ENCODE results near the gene HYDIN.

HYDIN gene

DNA sequence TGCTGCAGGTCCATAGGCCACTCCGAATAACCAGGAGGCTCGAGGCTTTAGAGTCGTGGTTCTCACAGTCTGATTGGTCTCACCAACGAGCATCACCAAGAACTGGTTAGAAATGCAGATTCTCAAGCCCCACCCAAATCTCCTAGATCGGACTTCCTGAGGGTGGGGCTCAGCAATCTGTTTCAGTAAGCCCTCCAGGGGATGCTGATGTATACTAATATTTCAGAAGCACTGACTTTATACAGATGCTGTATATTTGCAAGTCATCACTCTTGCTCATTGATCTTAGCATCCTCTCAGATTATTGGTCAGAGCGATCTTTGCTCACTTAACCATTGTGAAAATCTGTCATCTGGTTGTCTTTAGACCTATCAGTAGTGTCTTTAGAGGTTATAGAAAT, 425.1 kb downstream of the HYDIN start:
- H3K4me1 ChIP-seq (ENCODE audit: control insufficient read depth, insufficient read depth, low read length) = no peaks in the 10 kb centered on the region
- H3K9ac ChIP-seq (ENCODE audit: low read depth, low read length) = no peak overlapping the region
- H3K4me3 ChIP-seq (ENCODE audit: low read depth, low read length) = no peak overlapping the region
- no peaks in the 10 kb centered on the region for H3K36me3 ChIP-seq (ENCODE audit: control insufficient read depth, insufficient read depth, low read length)
- H3K27me3 ChIP-seq (ENCODE audit: control insufficient read depth, insufficient read depth, low read length) = peaks cover 41% of the 10 kb centered on the region
- H3K9me3 ChIP-seq (ENCODE audit: control insufficient read depth, insufficient read depth, low read length) = no peaks in the 10 kb centered on the region

DNA sequence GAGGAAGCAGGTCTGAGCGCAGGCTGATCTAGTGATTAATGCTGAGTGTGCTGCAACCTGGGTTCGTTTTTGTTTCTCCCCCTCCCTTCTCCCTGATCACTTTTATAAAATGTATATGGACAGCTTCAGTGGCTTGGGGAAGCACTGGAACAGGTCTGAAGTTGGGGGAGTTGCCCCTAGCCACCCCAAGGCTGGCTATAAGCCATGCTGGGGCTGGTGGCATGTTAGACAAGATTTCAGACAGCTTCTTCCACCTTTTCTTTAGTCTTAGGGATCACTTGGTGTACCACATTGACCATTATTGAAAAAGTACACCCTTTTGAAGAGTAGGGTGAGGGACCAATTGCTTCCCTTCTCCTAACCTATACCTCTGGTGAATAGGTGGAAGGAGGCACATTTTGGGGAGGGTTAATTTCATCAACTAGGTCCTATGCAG, 425.8 kb downstream of the HYDIN start:
- Histone ChIP-seq H3K4me1 (ENCODE audit: control insufficient read depth, insufficient read depth, low read length) (no peaks in the 10 kb centered on the region), H3K9ac (ENCODE audit: low read depth, low read length) (no peak overlapping the region), H3K27me3 (ENCODE audit: control insufficient read depth, insufficient read depth, low read length) (peaks cover 38% of the 10 kb centered on the region), H3K9me3 (ENCODE audit: control insufficient read depth, insufficient read depth, low read length) (no peaks in the 10 kb centered on the region), H3K36me3 (ENCODE audit: control insufficient read depth, insufficient read depth, low read length) (no peaks in the 10 kb centered on the region), H3K4me3 (ENCODE audit: low read depth, low read length) (no peak overlapping the region)

DNA sequence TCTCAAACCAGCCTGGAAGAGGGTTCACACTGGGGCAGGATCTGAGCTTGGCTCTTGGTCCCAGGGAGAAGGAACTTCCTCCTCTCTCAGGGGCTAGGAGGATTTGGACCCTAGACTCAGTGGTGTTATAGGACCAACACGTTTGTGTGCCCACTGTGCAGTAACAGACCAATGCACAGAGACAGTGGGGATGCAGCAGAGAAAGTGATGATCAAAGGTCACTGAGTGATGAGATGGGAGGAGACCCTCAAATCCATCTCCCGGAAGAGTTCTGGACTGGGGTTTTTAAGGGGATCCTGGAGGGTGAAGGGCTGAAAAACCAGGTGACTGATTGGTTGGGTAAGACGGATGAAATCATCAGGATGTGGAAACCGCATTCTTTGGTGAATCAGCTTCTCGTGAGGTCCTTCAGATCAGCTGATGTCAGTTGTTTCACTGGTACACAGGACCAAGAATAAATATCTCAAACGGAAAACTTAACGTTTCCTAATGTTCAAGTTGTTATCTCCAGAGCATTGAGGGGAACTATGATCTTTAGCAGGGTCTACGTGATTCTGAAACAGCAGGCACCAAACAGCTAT, 426.3 kb downstream of the HYDIN start:
- H3K27me3 ChIP-seq (ENCODE audit: control insufficient read depth, insufficient read depth, low read length) = peaks cover 34% of the 10 kb centered on the region
- no peak overlapping the region for H3K9ac ChIP-seq (ENCODE audit: low read depth, low read length)
- H3K9me3 ChIP-seq (ENCODE audit: control insufficient read depth, insufficient read depth, low read length) = no peaks in the 10 kb centered on the region
- H3K36me3 ChIP-seq (ENCODE audit: control insufficient read depth, insufficient read depth, low read length) = no peaks in the 10 kb centered on the region
- no peak overlapping the region for H3K4me3 ChIP-seq (ENCODE audit: low read depth, low read length)
- H3K4me1 ChIP-seq (ENCODE audit: control insufficient read depth, insufficient read depth, low read length) = no peaks in the 10 kb centered on the region

DNA sequence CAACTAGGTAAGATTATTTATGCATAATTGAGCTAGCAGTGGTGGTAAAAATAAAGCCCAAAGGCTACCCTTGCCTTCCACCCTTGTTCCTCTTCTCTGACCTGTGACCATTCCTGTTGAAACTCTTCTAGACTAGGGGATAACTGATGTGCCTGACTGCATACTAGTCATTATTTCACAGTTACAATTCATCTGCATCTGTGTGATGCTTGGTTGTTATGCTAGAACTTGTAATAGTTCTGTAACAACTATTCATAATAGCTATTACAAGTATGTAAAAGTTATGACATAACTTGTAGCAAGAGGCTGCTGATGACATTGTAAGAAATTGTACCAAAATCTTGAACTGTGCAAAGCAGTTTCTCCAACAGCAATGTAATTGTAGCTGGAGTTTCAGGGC, 427.2 kb downstream of the HYDIN start:
- peaks cover 29% of the 10 kb centered on the region for H3K27me3 ChIP-seq (ENCODE audit: control insufficient read depth, insufficient read depth, low read length)
- H3K9ac ChIP-seq (ENCODE audit: low read depth, low read length) = no peak overlapping the region
- no peaks in the 10 kb centered on the region for H3K4me1 ChIP-seq (ENCODE audit: control insufficient read depth, insufficient read depth, low read length)
- H3K9me3 ChIP-seq (ENCODE audit: control insufficient read depth, insufficient read depth, low read length) = no peaks in the 10 kb centered on the region
- no peaks in the 10 kb centered on the region for H3K36me3 ChIP-seq (ENCODE audit: control insufficient read depth, insufficient read depth, low read length)
- H3K4me3 ChIP-seq (ENCODE audit: low read depth, low read length) = no peak overlapping the region

DNA sequence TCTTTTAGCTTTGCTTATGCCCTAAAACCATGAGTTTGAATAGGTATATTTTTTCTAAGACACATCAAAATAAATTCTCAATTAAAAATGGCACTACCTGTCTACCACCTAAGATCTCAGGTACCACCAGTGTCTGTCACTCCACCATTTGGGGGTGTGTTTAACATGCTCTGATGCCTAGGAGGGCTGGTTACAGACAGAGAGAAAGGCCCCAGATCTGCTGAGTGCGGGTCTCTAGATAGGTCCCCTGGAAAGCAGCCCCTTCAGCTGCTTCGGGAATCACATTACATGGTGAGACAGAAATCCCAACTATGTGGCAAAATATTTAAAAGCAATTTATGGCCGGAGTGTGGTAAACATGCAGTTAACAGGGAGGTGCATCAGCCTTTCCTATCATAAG, 428.9 kb downstream of the HYDIN start:
- H3K4me1 ChIP-seq (ENCODE audit: control insufficient read depth, insufficient read depth, low read length) = no peaks in the 10 kb centered on the region
- peak overlapping the region; percentile 92 for H3K4me3 ChIP-seq (ENCODE audit: low read depth, low read length)
- H3K36me3 ChIP-seq (ENCODE audit: control insufficient read depth, insufficient read depth, low read length) = no peaks in the 10 kb centered on the region
- peaks cover 16% of the 10 kb centered on the region for H3K27me3 ChIP-seq (ENCODE audit: control insufficient read depth, insufficient read depth, low read length)
- no peaks in the 10 kb centered on the region for H3K9me3 ChIP-seq (ENCODE audit: control insufficient read depth, insufficient read depth, low read length)
- no peak overlapping the region for H3K9ac ChIP-seq (ENCODE audit: low read depth, low read length)

DNA sequence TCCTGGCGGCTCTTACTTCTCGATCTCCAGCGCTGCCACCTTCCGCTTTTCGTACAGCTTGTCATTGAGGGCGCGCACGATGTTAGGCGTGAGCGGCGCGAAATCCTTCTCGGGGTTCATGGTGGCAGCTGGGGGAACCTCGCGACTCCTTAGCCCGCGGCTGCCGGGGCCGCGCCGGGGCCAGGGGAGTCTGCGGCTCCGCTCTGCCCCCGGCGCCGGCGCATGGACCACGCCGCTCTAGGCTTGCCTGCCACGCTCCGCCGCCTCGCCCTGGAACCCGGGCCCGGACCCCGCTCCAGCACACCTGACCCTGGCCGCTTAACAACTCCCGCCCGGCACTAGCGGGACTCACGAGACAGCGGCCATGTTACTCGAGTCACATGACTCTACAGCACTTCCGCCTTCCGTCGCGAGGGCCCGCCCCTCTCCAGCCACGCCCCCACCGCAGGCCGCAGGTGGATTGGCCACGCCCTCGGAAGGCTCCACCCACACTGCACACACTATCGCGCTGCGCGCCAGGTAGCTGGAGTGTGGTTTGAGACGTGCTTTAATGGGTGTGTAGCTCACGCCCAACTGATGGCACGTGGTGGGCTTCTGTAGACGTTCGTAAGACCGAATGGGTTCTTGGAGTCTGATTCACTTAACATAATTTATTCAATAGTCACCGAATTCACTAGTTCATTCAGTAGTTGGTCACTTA, 429.6 kb downstream of the HYDIN start, which contains the start of gene VAC14:
Gene VAC14 (minus strand): TSS at position 378 of the 700 bp plus-strand sequence. CDS start 258 bp downstream, at position 120.
- no peaks in the 10 kb centered on the region for H3K36me3 ChIP-seq (ENCODE audit: control insufficient read depth, insufficient read depth, low read length)
- no peaks in the 10 kb centered on the region for H3K9me3 ChIP-seq (ENCODE audit: control insufficient read depth, insufficient read depth, low read length)
- no peaks in the 10 kb centered on the region for H3K4me1 ChIP-seq (ENCODE audit: control insufficient read depth, insufficient read depth, low read length)
- peak within 1 kb of the TSS; percentile 87 for H3K9ac ChIP-seq (ENCODE audit: low read depth, low read length)
- peaks cover 14% of the 10 kb centered on the region for H3K27me3 ChIP-seq (ENCODE audit: control insufficient read depth, insufficient read depth, low read length)
- peak within 1 kb of the TSS; percentile 92 for H3K4me3 ChIP-seq (ENCODE audit: low read depth, low read length)

DNA sequence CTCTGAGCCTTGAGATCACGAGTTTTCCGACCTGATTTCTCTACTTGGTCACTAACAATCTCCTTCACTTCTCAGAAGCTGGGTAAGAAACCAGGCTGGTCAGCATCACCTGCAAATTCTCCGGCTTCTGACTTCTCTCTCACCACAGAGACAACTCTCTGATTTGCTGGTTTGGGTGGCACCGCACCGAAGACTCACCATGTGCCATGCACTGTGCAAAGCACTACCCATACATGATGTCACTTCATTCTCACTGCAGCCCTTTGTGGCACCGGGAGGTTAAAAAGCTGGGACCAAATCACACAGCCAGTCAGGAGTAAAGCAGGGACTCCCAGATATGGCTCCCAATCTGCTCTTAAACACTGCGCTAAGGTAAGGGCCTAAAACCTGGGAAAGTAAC, 430.2 kb downstream of the HYDIN start:
- Histone ChIP-seq H3K9ac (ENCODE audit: low read depth, low read length) (peak overlapping the region; percentile 87), H3K36me3 (ENCODE audit: control insufficient read depth, insufficient read depth, low read length) (no peaks in the 10 kb centered on the region), H3K9me3 (ENCODE audit: control insufficient read depth, insufficient read depth, low read length) (no peaks in the 10 kb centered on the region), H3K4me1 (ENCODE audit: control insufficient read depth, insufficient read depth, low read length) (no peaks in the 10 kb centered on the region), H3K4me3 (ENCODE audit: low read depth, low read length) (peak overlapping the region; percentile 92), H3K27me3 (ENCODE audit: control insufficient read depth, insufficient read depth, low read length) (peaks cover 14% of the 10 kb centered on the region)

DNA sequence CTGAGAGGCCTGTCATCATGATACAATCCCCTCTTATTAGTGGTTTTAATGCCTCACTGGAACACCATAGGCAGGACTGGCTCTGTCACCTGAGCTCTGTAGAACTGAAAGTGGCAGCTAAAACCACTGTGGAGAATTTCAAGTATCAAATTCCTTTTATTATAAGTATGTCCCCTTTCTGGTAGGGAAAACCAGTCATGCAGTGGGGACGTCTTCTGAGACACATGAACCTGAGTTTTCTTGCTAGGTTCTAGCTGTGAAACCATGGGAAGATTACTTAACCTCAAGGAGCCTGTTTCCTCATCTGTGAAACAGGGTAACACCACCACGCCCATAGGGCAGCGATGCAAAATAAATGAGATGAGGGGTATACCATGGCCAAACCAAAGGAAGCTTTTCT, 434.2 kb downstream of the HYDIN start:
- Histone ChIP-seq H3K36me3 (ENCODE audit: control insufficient read depth, insufficient read depth, low read length) (no peaks in the 10 kb centered on the region), H3K9ac (ENCODE audit: low read depth, low read length) (no peak overlapping the region), H3K4me3 (ENCODE audit: low read depth, low read length) (no peak overlapping the region), H3K4me1 (ENCODE audit: control insufficient read depth, insufficient read depth, low read length) (no peaks in the 10 kb centered on the region), H3K9me3 (ENCODE audit: control insufficient read depth, insufficient read depth, low read length) (no peaks in the 10 kb centered on the region), H3K27me3 (ENCODE audit: control insufficient read depth, insufficient read depth, low read length) (no peaks in the 10 kb centered on the region)

DNA sequence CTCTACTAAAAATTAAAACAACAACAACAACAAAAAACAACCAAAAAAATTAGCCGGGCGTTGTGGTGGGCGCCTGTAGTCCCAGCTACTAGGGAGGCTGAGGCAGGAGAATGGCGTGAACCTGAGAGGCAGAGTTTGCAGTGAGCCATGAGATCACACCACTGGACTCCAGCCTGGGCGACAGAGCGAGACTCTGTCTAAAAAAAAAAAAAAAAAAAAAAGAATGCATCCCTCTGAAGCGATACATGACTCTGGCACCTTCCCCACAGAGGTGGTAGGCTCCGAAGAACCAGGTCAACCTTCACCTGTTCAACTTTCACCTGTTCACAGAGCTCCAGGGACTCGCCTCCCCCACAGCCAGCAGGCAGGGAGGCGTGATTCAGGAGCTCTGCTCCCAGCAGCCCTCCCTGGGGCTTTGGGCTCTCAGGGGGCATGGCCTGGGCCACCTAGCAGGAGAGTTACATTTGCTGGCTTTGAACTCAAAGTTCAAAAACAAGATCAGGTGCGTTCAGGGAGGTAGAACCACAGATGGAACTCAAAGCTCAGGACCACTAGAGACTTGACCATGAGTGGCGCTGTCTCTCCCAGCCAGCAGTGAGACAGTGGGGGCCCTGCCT, 435.1 kb downstream of the HYDIN start:
- Histone ChIP-seq H3K27me3 (ENCODE audit: control insufficient read depth, insufficient read depth, low read length) (no peaks in the 10 kb centered on the region), H3K36me3 (ENCODE audit: control insufficient read depth, insufficient read depth, low read length) (no peaks in the 10 kb centered on the region), H3K9me3 (ENCODE audit: control insufficient read depth, insufficient read depth, low read length) (no peaks in the 10 kb centered on the region), H3K4me1 (ENCODE audit: control insufficient read depth, insufficient read depth, low read length) (peaks cover 2% of the 10 kb centered on the region), H3K4me3 (ENCODE audit: low read depth, low read length) (no peak overlapping the region), H3K9ac (ENCODE audit: low read depth, low read length) (no peak overlapping the region)

DNA sequence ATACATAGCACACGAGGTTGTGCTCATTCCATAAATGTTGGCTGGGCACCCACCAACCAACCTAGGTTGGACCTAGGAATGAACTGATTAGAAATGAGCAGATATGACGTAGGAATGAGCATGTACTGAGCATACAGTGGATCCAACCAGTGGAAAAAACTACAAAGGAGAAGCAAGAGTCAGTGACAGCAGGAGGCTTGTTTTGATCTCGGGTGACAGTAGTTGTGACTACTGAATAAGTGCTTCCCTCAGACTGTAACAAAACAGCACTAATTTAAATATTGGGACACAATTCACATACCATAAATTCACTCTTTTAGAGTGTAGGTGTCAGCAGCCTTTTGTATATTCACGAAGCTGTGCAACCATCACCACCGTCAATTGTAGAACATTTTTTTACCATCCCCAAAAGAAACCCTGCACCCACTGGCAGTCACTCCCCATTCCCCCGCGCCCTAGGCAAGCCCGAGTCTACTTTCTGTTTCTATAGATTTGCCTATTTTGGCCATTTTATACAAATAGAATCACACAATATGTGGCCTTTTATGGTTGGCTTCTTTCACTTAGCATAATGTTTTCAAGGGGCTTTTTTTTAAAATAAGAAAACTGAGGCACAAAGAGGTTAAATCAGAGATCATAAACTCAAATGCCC, 436.5 kb downstream of the HYDIN start:
- H3K36me3 ChIP-seq (ENCODE audit: control insufficient read depth, insufficient read depth, low read length) = no peaks in the 10 kb centered on the region
- no peaks in the 10 kb centered on the region for H3K27me3 ChIP-seq (ENCODE audit: control insufficient read depth, insufficient read depth, low read length)
- peaks cover 2% of the 10 kb centered on the region for H3K4me1 ChIP-seq (ENCODE audit: control insufficient read depth, insufficient read depth, low read length)
- H3K9ac ChIP-seq (ENCODE audit: low read depth, low read length) = no peak overlapping the region
- H3K4me3 ChIP-seq (ENCODE audit: low read depth, low read length) = no peak overlapping the region
- H3K9me3 ChIP-seq (ENCODE audit: control insufficient read depth, insufficient read depth, low read length) = no peaks in the 10 kb centered on the region

DNA sequence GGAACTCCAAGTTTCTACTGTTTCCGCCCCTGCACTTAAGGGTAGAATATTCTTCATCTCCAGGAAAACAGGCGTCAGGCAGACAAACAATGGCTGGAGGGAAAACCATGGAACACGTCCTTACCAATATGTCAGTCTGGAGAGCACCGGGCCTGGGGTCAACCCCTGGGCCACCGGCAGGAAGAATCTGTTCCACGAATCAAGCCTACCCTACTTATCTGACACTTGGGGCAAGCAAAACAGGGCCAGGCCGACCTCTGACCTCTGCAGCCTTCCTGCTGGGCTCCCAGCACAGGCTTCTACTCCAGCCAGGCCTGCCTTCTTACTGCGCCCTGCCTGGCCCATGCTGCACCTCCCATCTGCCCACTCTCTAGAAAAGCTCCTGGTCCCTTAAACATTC, 439.7 kb downstream of the HYDIN start:
- Histone ChIP-seq H3K9me3 (ENCODE audit: control insufficient read depth, insufficient read depth, low read length) (no peaks in the 10 kb centered on the region), H3K9ac (ENCODE audit: low read depth, low read length) (no peak overlapping the region), H3K36me3 (ENCODE audit: control insufficient read depth, insufficient read depth, low read length) (no peaks in the 10 kb centered on the region), H3K4me3 (ENCODE audit: low read depth, low read length) (no peak overlapping the region), H3K4me1 (ENCODE audit: control insufficient read depth, insufficient read depth, low read length) (peaks cover 2% of the 10 kb centered on the region), H3K27me3 (ENCODE audit: control insufficient read depth, insufficient read depth, low read length) (no peaks in the 10 kb centered on the region)

Measured in iPS-15b (cell line).